ENCODE results near the gene MMP28. TPM values are rescaled to one million over a fixed set of nuclear protein-coding genes. Genes with fewer than 3 reads are reported as not detected.

Gene MMP28
- total and polyA plus RNA-seq, 10 of the 15 experiments (the other 5 are each of a cell fraction or from before 2014, with no cell fraction given): not detected

- ChIA-PET POLR2A (no interaction called here), RAD21 (ENCODE audit: unreplicated experiment) (no interaction called here), CTCF (interaction anchor here (1.5 kb wide), 1 partner anchor 31 kb away, joined by 3 read pairs; no protein-coding TSS in a partner anchor), SMC1A (ENCODE audit: uncharacterized antibody, unreplicated experiment) (no interaction called here)
- Histone ChIP-seq H3K4me2 (ENCODE audit: control insufficient read depth, insufficient read depth) (no peak overlapping the region), H3K27me3 (replicated peaks in 1 of 2; ENCODE audit: control insufficient read depth in 2 of 2, insufficient read depth in 2 of 2, low read length in 1 of 2) (peaks cover 5 to 6% of the 10 kb centered on the region in 2 experiments), H2AFZ (ENCODE audit: control insufficient read depth, low read depth, low read length) (no peak overlapping the region), H3K4me1 (ENCODE audit: control insufficient read depth, insufficient read depth, low read length) (no peaks in the 10 kb centered on the region), H3K79me2 (ENCODE audit: control insufficient read depth, insufficient read depth, low read length) (no peaks in the 10 kb centered on the region), H3K27ac (ENCODE audit: control insufficient read depth, insufficient read depth) (no peak overlapping the region), H4K20me1 (ENCODE audit: control insufficient read depth, insufficient read depth) (no peaks in the 10 kb centered on the region), H3K4me3 (no peak overlapping the region), H3K9ac (ENCODE audit: control insufficient read depth, insufficient read depth, low read length) (no peak overlapping the region), H3K9me3 (replicated peaks; ENCODE audit: control insufficient read depth, insufficient read depth, low read length) (no peaks in the 10 kb centered on the region), H3K36me3 (ENCODE audit: control insufficient read depth in 2 of 2, insufficient read depth in 2 of 2, low read length in 1 of 2) (no peaks in the 10 kb centered on the region)
- intact Hi-C loops (cut with micrococcal nuclease; ENCODE audit: unreplicated experiment): no loop called here
- in situ Hi-C loops (cut with MboI): no loop called here
- BruUV-seq (replicated peaks): no TSS peak
- TF ChIP-seq GATAD2B (conservative IDR thresholded peaks at IDR 0.05; ENCODE audit: low read depth) (no peak), FOXK2 (IDR thresholded peaks at IDR 0.05) (no peak), EED (IDR thresholded peaks at IDR 0.05; ENCODE audit: low read depth) (no peak), SIX5 (IDR thresholded peaks at IDR 0.05; ENCODE audit: low read depth, low read length, severe bottlenecking) (no peak), NFIC (IDR thresholded peaks at IDR 0.05; ENCODE audit: low read depth, low read length) (no peak), SUZ12 (IDR thresholded peaks at IDR 0.05; ENCODE audit: unreplicated experiment) (no peak), KDM1A (IDR thresholded peaks at IDR 0.05; ENCODE audit: borderline replicate concordance) (no peak), NKRF (conservative IDR thresholded peaks at IDR 0.05) (no peak)
- no peak for ATAC-seq
- FAIRE-seq: no peak
- 18% methylated on average over 10 of the region's 10 CpGs for WGBS (ENCODE audit: insufficient coverage, insufficient replicate concordance, low lambda C conversion rate, missing lambda C conversion rate)
- DNase-seq (ENCODE audit: low read depth, low spot score): no peak
These were observed 21.6 kb downstream of the MMP28 start for GRCh38 chr17:35773679-35774425.
